ENCODE data around the gene FNBP1L. TPM values are rescaled to one million over a fixed set of nuclear protein-coding genes. Genes with fewer than 3 reads are reported as not detected.

FNBP1L gene
- total RNA-seq, 1 experiment from 2014 or later, result 119 TPM

GRCh38 chr1:93501829-93502369 is 54.0 kb downstream of the FNBP1L start:
- Histone ChIP-seq H4K8ac (replicated peaks; ENCODE audit: insufficient read length, low read depth, low read length) (no peak overlapping the region), H3K9ac (ENCODE audit: extremely low read depth, insufficient read length, low read length) (no peak overlapping the region), H4K91ac (ENCODE audit: insufficient read length, low read depth, low read length) (no peak overlapping the region), H4K5ac (ENCODE audit: insufficient read length, low read depth, low read length) (no peak overlapping the region), H2BK12ac (ENCODE audit: insufficient read length, low read depth, low read length) (no peak overlapping the region), H3K4me2 (ENCODE audit: insufficient read depth, insufficient read length, low read length) (no peak overlapping the region), H2BK15ac (ENCODE audit: low read depth, low read length) (no peak overlapping the region), H3K27ac (ENCODE audit: insufficient read length, low read depth, low read length) (no peak overlapping the region), H3K18ac (ENCODE audit: insufficient read length, low read depth, low read length) (no peak overlapping the region), H4K20me1 (ENCODE audit: control insufficient read depth, insufficient read depth, insufficient read length) (peaks cover 2% of the 10 kb centered on the region), H3K4ac (ENCODE audit: low read depth, low read length) (no peak overlapping the region), H2BK5ac (ENCODE audit: insufficient read length, low read length) (no peak overlapping the region), H2BK120ac (ENCODE audit: low read depth, low read length, poor library complexity, severe bottlenecking) (no peak overlapping the region), H2AK5ac (ENCODE audit: insufficient read length, low read length) (no peak overlapping the region), H2AFZ (ENCODE audit: low read length) (no peak overlapping the region), H3K23ac (ENCODE audit: insufficient read length, low read depth, low read length) (no peak overlapping the region), H3K23me2 (ENCODE audit: insufficient read length, low read depth, low read length, poor library complexity, severe bottlenecking) (no peaks in the 10 kb centered on the region), H2BK20ac (ENCODE audit: low read depth, low read length, poor library complexity, severe bottlenecking) (no peak overlapping the region), H3K79me2 (ENCODE audit: insufficient read depth, low read length) (peaks cover 15% of the 10 kb centered on the region; the same call in 1 of the 2 replicates), H3K14ac (ENCODE audit: insufficient read depth, low read length) (no peak overlapping the region), H3K4me1 (ENCODE audit: insufficient read depth, low read length) (no peaks in the 10 kb centered on the region), H3K9me3 (ENCODE audit: control insufficient read depth, low read depth, low read length) (no peaks in the 10 kb centered on the region), H3T11ph (ENCODE audit: low read length) (no peak overlapping the region), H3K56ac (ENCODE audit: insufficient read length, low read depth, low read length) (no peak overlapping the region), H3K79me1 (ENCODE audit: insufficient read depth, low read depth, low read length, poor library complexity, severe bottlenecking) (peaks cover 2% of the 10 kb centered on the region), H3K27me3 (ENCODE audit: insufficient read depth, low read length) (no peaks in the 10 kb centered on the region; the same call in 1 of the 2 replicates)
- H3K27me3 Mint-ChIP-seq (ENCODE audit: low read depth), result no peaks in the 10 kb centered on the region
- peaks cover 37% of the 10 kb centered on the region in 2 experiments for H3K4me1 Mint-ChIP-seq
- peak overlapping the region in 1 of 3 experiments; percentile 48; a peak in 3 of 7 replicates for H3K27ac Mint-ChIP-seq
- no CpG with 5 or more reads among the region's 1 CpG for WGBS (ENCODE audit: extremely low coverage, insufficient read length, low lambda C conversion rate)
- H3K36me3 Mint-ChIP-seq (ENCODE audit: insufficient read depth in 1 of 3, low read depth in 3 of 3), result peaks cover 32 to 45% (median 34%) of the 10 kb centered on the region in 3 experiments
- TF ChIP-seq CTCF (conservative IDR thresholded peaks at IDR 0.05), result no peak
- no peak overlapping the region for H3K4me3 Mint-ChIP-seq
- no peak for DNase-seq
- H3K9me3 Mint-ChIP-seq, result no peaks in the 10 kb centered on the region; a peak in 1 of 5 replicates
